Inflammatory macrophage treated with lipopolysaccharide for 1 hour (primary cell): ENCODE measurements around the gene TADA2A.
A peak's percentile ranks its signal among the peaks of the same experiment; 100 is the strongest.
"Not testable (repeated sequence)": the region's sequence is repeated elsewhere in the genome, so short reads cannot be mapped to it uniquely, and the experiment has no call there.

Experiments
- DNase-seq, 2 donors: peaks; one replicate each; pipeline ENCODE4 v3.0.0-alpha.2; 2020 to 2022

The TADA2A gene

GRCh38 chr17:37493249-37494027, 86.8 kb downstream of the TADA2A start:
- DNase-seq = no peak

GRCh38 chr17:37494401-37494831, 87.7 kb downstream of the TADA2A start:
- no peak for DNase-seq

GRCh38 chr17:37494971-37495370, 88.3 kb downstream of the TADA2A start:
- no peak for DNase-seq

GRCh38 chr17:37500378-37500777, 93.7 kb downstream of the TADA2A start:
- DNase-seq = no peak

GRCh38 chr17:37502009-37502936, 95.6 kb downstream of the TADA2A start:
- DNase-seq = no peak

- no peak for DNase-seq
Observed at GRCh38 chr17:37503148-37503547, 96.5 kb downstream of the TADA2A start.

- no peak for DNase-seq
Observed at GRCh38 chr17:37505333-37505732, 98.6 kb downstream of the TADA2A start.

GRCh38 chr17:37506678-37507077, 100.0 kb downstream of the TADA2A start:
- peak in 1 of 2 donors; percentile 22 for DNase-seq

GRCh38 chr17:37507111-37507510, 100.4 kb downstream of the TADA2A start:
- DNase-seq = no peak

GRCh38 chr17:37510056-37510455, 103.4 kb downstream of the TADA2A start:
- no peak for DNase-seq

- DNase-seq = not testable (repeated sequence)
Observed at GRCh38 chr17:37511642-37512041, 105.0 kb downstream of the TADA2A start.

- DNase-seq = no peak
Observed at GRCh38 chr17:37512442-37513068, 105.9 kb downstream of the TADA2A start.

- DNase-seq = no peak
Observed at GRCh38 chr17:37513711-37514110, 107.0 kb downstream of the TADA2A start.

GRCh38 chr17:37516127-37516571, 109.5 kb downstream of the TADA2A start:
- DNase-seq = no peak

GRCh38 chr17:37517881-37518280, 111.2 kb downstream of the TADA2A start:
- no peak for DNase-seq

GRCh38 chr17:37518826-37519225, 112.1 kb downstream of the TADA2A start:
- DNase-seq = no peak

- DNase-seq = no peak
Observed at GRCh38 chr17:37519251-37519985, 112.7 kb downstream of the TADA2A start.

- no peak for DNase-seq
Observed at GRCh38 chr17:37520174-37520573, 113.5 kb downstream of the TADA2A start.

- DNase-seq = no peak
Observed at GRCh38 chr17:37521821-37522220, 115.1 kb downstream of the TADA2A start.

- no peak for DNase-seq
Observed at GRCh38 chr17:37523715-37524219, 117.1 kb downstream of the TADA2A start.

- DNase-seq = no peak
Observed at GRCh38 chr17:37527249-37527851, 120.7 kb downstream of the TADA2A start.
